ENCODE measurements around the gene ATP6V0C.
A peak's percentile ranks its signal among the peaks of the same experiment; 100 is the strongest.

ATP6V0C gene

DNA sequence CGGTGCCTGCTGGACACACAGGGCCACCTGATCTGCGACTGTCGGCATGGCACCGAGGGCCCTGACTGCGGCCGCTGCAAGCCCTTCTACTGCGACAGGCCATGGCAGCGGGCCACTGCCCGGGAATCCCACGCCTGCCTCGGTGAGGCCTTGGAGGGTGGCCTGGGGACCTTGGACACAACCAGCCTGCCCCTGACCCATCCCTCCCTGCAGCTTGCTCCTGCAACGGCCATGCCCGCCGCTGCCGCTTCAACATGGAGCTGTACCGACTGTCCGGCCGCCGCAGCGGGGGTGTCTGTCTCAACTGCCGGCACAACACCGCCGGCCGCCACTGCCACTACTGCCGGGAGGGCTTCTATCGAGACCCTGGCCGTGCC is 41.3 kb upstream of the ATP6V0C start:
- Histone ChIP-seq H3K9ac (no peak overlapping the region), H3K27ac (no peak overlapping the region), H3K79me2 (ENCODE audit: insufficient read depth, low read depth) (no peaks in the 10 kb centered on the region; the same call in 1 of the 2 replicates), H3K4me1 (ENCODE audit: low read depth, poor library complexity, severe bottlenecking) (peaks cover 51% of the 10 kb centered on the region), H4K20me1 (ENCODE audit: insufficient read depth) (no peaks in the 10 kb centered on the region), H3K36me3 (ENCODE audit: insufficient read depth) (no peaks in the 10 kb centered on the region), H2AFZ (ENCODE audit: low read depth) (no peak overlapping the region), H3K4me3 (IDR thresholded peaks at IDR 0.05; ENCODE audit: insufficient read depth, low read depth, low read length) (no peak overlapping the region), H3K4me2 (no peak overlapping the region; the same call in 1 of the 2 replicates), H3K27me3 (ENCODE audit: insufficient read depth, low read depth) (peaks cover 34% of the 10 kb centered on the region)
- TF ChIP-seq CTCF (conservative IDR thresholded peaks at IDR 0.05; ENCODE audit: low read depth, low read length) = no peak

- H4K20me1 ChIP-seq (ENCODE audit: insufficient read depth) = no peaks in the 10 kb centered on the region
- peak overlapping the region; percentile 91; the same call in 1 of the 2 replicates for H3K9ac ChIP-seq
- peaks cover 3% of the 10 kb centered on the region; the same call in 1 of the 2 replicates for H3K79me2 ChIP-seq (ENCODE audit: insufficient read depth, low read depth)
- peaks cover 49% of the 10 kb centered on the region for H3K4me1 ChIP-seq (ENCODE audit: low read depth, poor library complexity, severe bottlenecking)
- no peak overlapping the region for H2AFZ ChIP-seq (ENCODE audit: low read depth)
- no peak overlapping the region for H3K4me3 ChIP-seq (IDR thresholded peaks at IDR 0.05; ENCODE audit: insufficient read depth, low read depth, low read length)
- H3K27me3 ChIP-seq (ENCODE audit: insufficient read depth, low read depth) = peaks cover 32% of the 10 kb centered on the region
- H3K4me2 ChIP-seq = peak overlapping the region; percentile 78
- no peaks in the 10 kb centered on the region for H3K36me3 ChIP-seq (ENCODE audit: insufficient read depth)
- TF ChIP-seq CTCF (conservative IDR thresholded peaks at IDR 0.05; ENCODE audit: low read depth, low read length) = no peak
- no peak overlapping the region for H3K27ac ChIP-seq
Measured at GRCh38 chr16:2472885-2473445, 40.8 kb upstream of the ATP6V0C start.

DNA sequence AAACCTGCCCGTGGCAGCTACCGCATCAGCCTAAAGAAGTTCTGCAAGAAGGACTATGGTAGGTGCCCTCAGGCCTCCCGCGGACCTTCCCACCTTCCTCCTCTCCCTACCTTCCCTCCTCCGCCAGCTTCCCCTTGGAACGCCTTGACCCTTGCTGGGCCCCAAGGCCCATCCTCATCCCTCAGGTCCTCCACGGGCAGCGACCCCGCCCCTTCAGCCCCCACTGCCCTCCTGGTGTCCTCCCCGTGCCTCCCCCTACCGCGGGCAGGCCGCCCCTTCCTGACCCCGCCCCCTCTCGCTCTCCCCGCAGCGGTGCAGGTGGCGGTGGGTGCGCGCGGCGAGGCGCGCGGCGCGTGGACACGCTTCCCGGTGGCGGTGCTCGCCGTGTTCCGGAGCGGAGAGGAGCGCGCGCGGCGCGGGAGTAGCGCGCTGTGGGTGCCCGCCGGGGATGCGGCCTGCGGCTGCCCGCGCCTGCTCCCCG is 40.3 kb upstream of the ATP6V0C start:
- peaks cover 44% of the 10 kb centered on the region for H3K4me1 ChIP-seq (ENCODE audit: low read depth, poor library complexity, severe bottlenecking)
- H3K27ac ChIP-seq = no peak overlapping the region
- no peak overlapping the region for H3K4me3 ChIP-seq (IDR thresholded peaks at IDR 0.05; ENCODE audit: insufficient read depth, low read depth, low read length)
- peak overlapping the region; percentile 78 for H3K4me2 ChIP-seq
- no peaks in the 10 kb centered on the region for H4K20me1 ChIP-seq (ENCODE audit: insufficient read depth)
- no peak for TF ChIP-seq CTCF (conservative IDR thresholded peaks at IDR 0.05; ENCODE audit: low read depth, low read length)
- H3K9ac ChIP-seq = peak overlapping the region; percentile 91; the same call in 1 of the 2 replicates
- peaks cover 32% of the 10 kb centered on the region for H3K27me3 ChIP-seq (ENCODE audit: insufficient read depth, low read depth)
- H3K79me2 ChIP-seq (ENCODE audit: insufficient read depth, low read depth) = peaks cover 7% of the 10 kb centered on the region; the same call in 1 of the 2 replicates
- H2AFZ ChIP-seq (ENCODE audit: low read depth) = peak overlapping the region; percentile 90
- no peaks in the 10 kb centered on the region for H3K36me3 ChIP-seq (ENCODE audit: insufficient read depth)

GRCh38 chr16:2473999-2474876 is 39.5 kb upstream of the ATP6V0C start:
- Histone ChIP-seq H3K27ac (peak overlapping the region; percentile 70), H3K36me3 (ENCODE audit: insufficient read depth) (no peaks in the 10 kb centered on the region), H3K4me2 (peak overlapping the region; percentile 95), H2AFZ (ENCODE audit: low read depth) (peak overlapping the region; percentile 90), H3K27me3 (ENCODE audit: insufficient read depth, low read depth) (peaks cover 32% of the 10 kb centered on the region), H3K79me2 (ENCODE audit: insufficient read depth, low read depth) (peaks cover 7% of the 10 kb centered on the region; the same call in 1 of the 2 replicates), H3K9ac (peak overlapping the region; percentile 91), H3K4me1 (ENCODE audit: low read depth, poor library complexity, severe bottlenecking) (peaks cover 37% of the 10 kb centered on the region), H3K4me3 (IDR thresholded peaks at IDR 0.05; ENCODE audit: insufficient read depth, low read depth, low read length) (no peak overlapping the region), H4K20me1 (ENCODE audit: insufficient read depth) (no peaks in the 10 kb centered on the region)
- peak; percentile 38; the same call in 1 of the 2 replicates for TF ChIP-seq CTCF (conservative IDR thresholded peaks at IDR 0.05; ENCODE audit: low read depth, low read length)

All from KMS-11 (cell line).